SK-N-MC (cell line): Measurements from ENCODE around the gene NKX6-2.
"Not testable (repeated sequence)": the region's sequence is repeated elsewhere in the genome, so short reads cannot be mapped to it uniquely, and the experiment has no call there.

Source experiments
- DNase-seq: peaks from one replicate; pipeline ENCODE4 v3.0.0-alpha.2; 2011; ENCODE audit warnings: low read depth, low spot score
- H3K27ac ChIP-seq: fragments of 200-600 bp; sonication (generic); 2 replicates; pipeline ENCODE4 v1.5.1; 2016; ENCODE audit warnings: mixed run types
- H3K36me3 ChIP-seq: fragments of 200-600 bp; sonication (generic); 2 replicates; pipeline ENCODE4 v1.6.1; 2017; ENCODE audit warnings: antibody characterized with exemption, low read length, mixed read lengths; ENCODE audit not compliant: insufficient read depth
- H3K4me3 ChIP-seq: fragments of 200-600 bp; sonication (generic); 2 replicates; pipeline ENCODE4 v1.5.1; 2016
- H3K9ac ChIP-seq: fragments of 200-600 bp; sonication (generic); 2 replicates; pipeline ENCODE4 v1.8.0; 2017; ENCODE audit warnings: mixed run types, mixed read lengths; ENCODE audit not compliant: insufficient read length
- H3K9me3 ChIP-seq: fragments of 200-600 bp; sonication (generic); 2 replicates; pipeline ENCODE4 v1.6.1; 2017; ENCODE audit warnings: low read depth, mild to moderate bottlenecking, antibody characterized with exemption, low read length, moderate library complexity, mixed read lengths
- EZH2 ChIP-seq: fragments of 200-600 bp; sonication (generic); IDR thresholded peaks from one replicate; pipeline ENCODE4 v1.6.1; 2017; ENCODE audit warnings: antibody characterized with exemption
- FOXP2 ChIP-seq: optimal IDR thresholded peaks from 2 replicates; pipeline ENCODE3; 2011; ENCODE audit warnings: mild to moderate bottlenecking, moderate library complexity; ENCODE audit not compliant: insufficient read depth; ENCODE audit errors: extremely low read length, control extremely low read depth
- POLR2AphosphoS5 ChIP-seq: IDR thresholded peaks from 2 replicates; pipeline ENCODE4 v1.6.1; 2012; ENCODE audit warnings: mild to moderate bottlenecking, low read depth, low read length, borderline replicate concordance

NKX6-2 gene

DNA sequence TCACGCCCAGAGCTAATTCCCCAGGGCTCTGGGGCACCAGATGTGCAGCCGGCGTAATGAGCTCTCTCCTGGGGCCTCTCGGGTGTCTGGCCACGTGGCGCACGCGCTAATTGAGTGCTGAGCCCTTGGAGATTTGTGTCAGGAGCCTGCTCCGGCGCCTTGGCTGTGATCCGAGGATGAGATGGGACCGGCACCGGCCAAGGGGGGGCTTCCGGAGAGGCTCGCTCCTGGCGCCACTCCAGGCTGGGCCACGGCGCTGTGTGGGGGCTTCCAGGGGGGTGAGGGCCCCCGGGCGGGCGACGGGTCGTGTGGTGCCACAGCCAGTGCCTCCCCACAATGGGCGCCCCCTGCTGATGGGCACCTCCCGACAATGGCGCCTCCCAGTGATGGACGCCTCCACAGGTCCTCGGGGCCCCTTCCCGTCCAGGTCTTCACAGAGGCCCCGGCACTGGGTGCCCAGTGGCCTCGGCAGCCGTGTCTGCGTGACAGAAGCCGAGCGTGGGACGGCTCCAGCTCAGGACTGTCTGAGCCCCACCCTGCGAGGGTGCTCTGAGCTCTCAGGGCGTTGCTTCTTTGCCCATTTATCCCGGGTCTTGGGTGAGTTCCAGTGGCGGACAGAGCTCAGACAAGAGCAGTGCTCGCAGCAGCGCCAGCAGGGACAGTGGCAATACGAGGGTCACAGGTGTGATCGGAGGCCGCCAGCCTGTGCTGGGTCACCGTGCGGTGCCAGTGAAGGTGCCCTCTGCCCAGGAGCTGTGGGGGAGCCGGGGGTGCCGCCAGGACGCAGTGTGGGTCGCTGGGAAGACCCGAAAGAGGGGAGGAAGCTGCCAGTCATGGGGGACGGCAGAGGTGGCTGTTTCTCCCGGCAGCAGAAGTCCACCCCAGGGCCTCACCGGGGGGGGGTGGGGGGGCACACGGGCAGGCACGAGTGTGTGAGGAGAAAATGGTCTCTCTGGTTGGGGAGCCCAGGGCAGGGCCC is 8.2 kb upstream of the NKX6-2 start:
- Histone ChIP-seq H3K4me3 (no peak overlapping the region), H3K36me3 (no peaks in the 10 kb centered on the region), H3K9ac (no peak overlapping the region), H3K27ac (no peak overlapping the region), H3K9me3 (no peaks in the 10 kb centered on the region)
- no peak for DNase-seq
- TF ChIP-seq FOXP2 (no peak), EZH2 (no peak), POLR2AphosphoS5 (no peak)

DNA sequence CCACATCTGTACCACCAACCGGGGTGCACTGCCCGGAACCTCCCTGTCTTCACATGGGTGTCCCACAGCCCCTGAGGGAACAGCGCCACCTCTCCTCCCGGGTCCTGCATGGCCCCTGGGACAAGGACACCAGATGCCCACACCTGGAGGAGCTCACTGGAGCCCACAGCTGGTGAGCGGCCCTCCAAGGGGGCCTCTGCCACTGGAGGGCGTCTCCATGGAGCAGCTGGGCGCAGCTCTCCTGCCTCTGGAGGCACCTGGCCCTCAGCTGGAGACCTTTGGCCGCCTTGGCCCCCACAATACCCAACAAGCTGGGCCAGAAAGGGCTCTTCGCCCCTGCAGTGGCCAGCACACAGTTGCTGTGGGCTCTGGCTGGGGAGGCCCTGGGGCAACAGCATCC is 7.3 kb upstream of the NKX6-2 start:
- no peak overlapping the region for H3K4me3 ChIP-seq
- no peaks in the 10 kb centered on the region for H3K9me3 ChIP-seq
- H3K36me3 ChIP-seq: no peaks in the 10 kb centered on the region
- TF ChIP-seq FOXP2 (no peak), EZH2 (no peak), POLR2AphosphoS5 (no peak)
- no peak overlapping the region for H3K9ac ChIP-seq
- DNase-seq: no peak
- no peak overlapping the region for H3K27ac ChIP-seq

GRCh38 chr10:132792796-132793195 is 6.8 kb upstream of the NKX6-2 start:
- H3K27ac ChIP-seq: no peak overlapping the region
- no peak overlapping the region for H3K9ac ChIP-seq
- no peak for TF ChIP-seq EZH2
- TF ChIP-seq POLR2AphosphoS5: no peak
- TF ChIP-seq FOXP2: no peak
- no peaks in the 10 kb centered on the region for H3K9me3 ChIP-seq
- H3K36me3 ChIP-seq: no peaks in the 10 kb centered on the region
- no peak overlapping the region for H3K4me3 ChIP-seq
- DNase-seq: no peak

DNA sequence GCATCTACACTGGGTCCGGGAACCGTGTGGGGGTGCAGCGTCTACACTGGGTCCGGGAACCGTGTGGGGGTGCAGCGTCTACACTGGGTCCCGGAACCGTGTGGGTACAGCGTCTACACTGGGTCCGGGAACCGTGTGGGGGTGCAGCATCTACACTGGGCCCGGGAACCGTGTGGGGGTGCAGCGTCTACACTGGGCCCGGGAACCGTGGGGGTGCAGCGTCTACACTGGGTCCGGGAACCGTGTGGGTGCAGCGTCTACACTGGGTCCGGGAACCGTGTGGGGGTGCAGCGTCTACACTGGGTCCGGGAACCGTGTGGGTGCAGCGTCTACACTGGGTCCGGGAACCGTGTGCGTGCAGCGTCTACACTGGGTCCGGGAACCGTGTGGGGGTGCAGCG is 6.2 kb upstream of the NKX6-2 start:
- H3K4me3 ChIP-seq, H3K9me3 ChIP-seq, H3K36me3 ChIP-seq, DNase-seq, H3K9ac ChIP-seq, H3K27ac ChIP-seq: not testable (repeated sequence)

- no peak for DNase-seq
- H3K27ac ChIP-seq: no peak overlapping the region
- no peak overlapping the region for H3K4me3 ChIP-seq
- no peaks in the 10 kb centered on the region for H3K9me3 ChIP-seq
- H3K36me3 ChIP-seq: no peaks in the 10 kb centered on the region
- no peak overlapping the region for H3K9ac ChIP-seq
- TF ChIP-seq POLR2AphosphoS5 (no peak), FOXP2 (no peak)
These were observed 5.2 kb upstream of the NKX6-2 start for GRCh38 chr10:132790934-132791829.

DNA sequence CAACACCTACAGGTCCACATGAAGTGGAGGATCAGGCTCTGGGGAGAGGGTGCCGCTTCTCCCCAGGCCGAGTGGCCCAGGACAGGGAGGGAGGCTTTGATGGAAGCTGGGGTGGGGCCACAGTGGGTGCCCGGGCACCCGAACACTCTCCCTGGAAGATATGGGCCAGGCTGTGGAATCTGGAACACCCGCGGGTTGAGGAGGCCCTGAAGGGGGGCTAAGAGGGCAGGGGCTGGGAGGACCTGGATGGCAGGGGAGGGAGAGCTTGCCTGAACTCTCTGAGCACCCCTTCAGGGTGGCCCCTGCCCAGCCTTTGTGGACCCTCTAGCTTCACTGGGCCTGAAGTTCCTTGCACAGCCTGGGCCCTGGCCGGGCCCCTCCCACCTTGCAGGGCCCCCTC is 4.5 kb upstream of the NKX6-2 start:
- H3K27ac ChIP-seq: no peak overlapping the region
- no peaks in the 10 kb centered on the region for H3K9me3 ChIP-seq
- TF ChIP-seq FOXP2: no peak
- TF ChIP-seq POLR2AphosphoS5: no peak
- TF ChIP-seq EZH2: no peak
- DNase-seq: no peak
- no peak overlapping the region for H3K9ac ChIP-seq
- H3K36me3 ChIP-seq: no peaks in the 10 kb centered on the region
- H3K4me3 ChIP-seq: no peak overlapping the region

DNA sequence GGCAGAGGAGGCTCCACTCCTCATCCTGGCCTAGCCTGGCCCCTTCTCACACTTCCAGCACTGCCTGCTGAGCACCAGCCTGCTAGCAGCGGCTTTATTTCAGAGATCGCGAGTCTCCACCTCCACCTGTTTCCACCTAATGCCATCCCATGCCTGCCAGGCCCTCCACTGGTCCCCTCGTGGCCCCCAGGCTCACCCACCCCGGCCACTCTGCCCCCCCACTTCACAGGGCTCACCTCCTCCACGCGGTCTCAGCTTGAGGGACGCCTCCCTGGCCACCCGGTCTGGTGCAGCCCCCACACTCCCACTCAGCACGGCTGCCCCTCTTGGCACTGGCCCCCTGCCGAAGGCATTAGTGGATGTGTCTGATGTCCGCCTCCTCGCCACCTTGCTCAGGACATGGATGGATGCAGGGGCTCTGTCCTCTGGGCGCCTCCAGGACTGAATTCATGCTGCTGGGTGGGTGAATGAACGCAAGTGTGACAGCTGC is 3.8 kb upstream of the NKX6-2 start:
- no peaks in the 10 kb centered on the region for H3K9me3 ChIP-seq
- no peak overlapping the region for H3K4me3 ChIP-seq
- H3K36me3 ChIP-seq: no peaks in the 10 kb centered on the region
- no peak overlapping the region for H3K27ac ChIP-seq
- no peak overlapping the region for H3K9ac ChIP-seq
- no peak for DNase-seq
- TF ChIP-seq FOXP2: no peak
- no peak for TF ChIP-seq POLR2AphosphoS5
- no peak for TF ChIP-seq EZH2

DNA sequence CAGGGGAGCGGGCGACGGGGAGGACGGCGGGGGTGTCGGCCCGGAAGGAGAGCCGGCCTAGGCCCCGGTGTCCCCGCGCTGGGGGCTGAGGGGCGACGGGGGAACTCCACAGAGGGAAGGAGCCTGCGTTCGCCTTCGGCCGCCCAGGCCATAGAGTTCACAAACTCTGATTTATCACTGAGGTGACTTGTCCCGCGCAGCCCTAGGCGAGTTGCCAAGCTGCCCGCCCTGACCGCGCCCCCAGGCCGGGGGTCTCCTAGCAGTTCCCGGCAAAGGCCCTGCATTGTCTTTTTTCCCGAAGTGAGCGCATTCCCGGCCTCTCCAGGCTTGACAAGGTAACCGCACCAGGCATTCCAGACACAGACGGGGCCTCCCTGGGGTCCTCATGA is 2.9 kb upstream of the NKX6-2 start:
- H3K36me3 ChIP-seq: no peaks in the 10 kb centered on the region
- no peak for DNase-seq
- no peak overlapping the region for H3K9ac ChIP-seq
- H3K9me3 ChIP-seq: no peaks in the 10 kb centered on the region
- TF ChIP-seq EZH2: no peak
- TF ChIP-seq FOXP2: no peak
- no peak for TF ChIP-seq POLR2AphosphoS5
- H3K27ac ChIP-seq: no peak overlapping the region
- H3K4me3 ChIP-seq: no peak overlapping the region
